Uterus (tissue), 2 donors: Measurements from ENCODE around the gene DUSP21.

Experiments used
- CTCF ChIP-seq, 4 experiments: fragments of 200-600 bp in 2 of 4; fragments of 450-650 bp in 2 of 4; sonication (generic) in 2 of 4; IDR thresholded peaks; one replicate each; pipeline ENCODE4 v1.5.1; 2016 to 2019; ENCODE audit warnings: antibody characterized with exemption in 4 of 4, mild to moderate bottlenecking in 2 of 4, moderate library complexity in 1 of 4
- POLR2A ChIP-seq, 2 donors: fragments of 450-650 bp; IDR thresholded peaks; one replicate each; pipeline ENCODE4 v1.6.1; 2016; ENCODE audit warnings: antibody characterized with exemption in 2 of 2, mild to moderate bottlenecking in 1 of 2, moderate library complexity in 1 of 2

GRCh38 chrX:44891642-44892041, 47.8 kb downstream of the DUSP21 start:
- TF ChIP-seq CTCF (IDR thresholded peaks at IDR 0.05), result no peak
- no peak for TF ChIP-seq POLR2A (IDR thresholded peaks at IDR 0.05)
